GM19463 (cell line): ENCODE measurements around the gene TRIM52.
"Not testable (repeated sequence)": the region's sequence is repeated elsewhere in the genome, so short reads cannot be mapped to it uniquely, and the experiment has no call there.

Experiments
- ATAC-seq: cut with Tn5 transposase; IDR thresholded peaks from one replicate; pipeline ENCODE4 v1.9.1; 2021; ENCODE audit warnings: mild to moderate bottlenecking, moderate library complexity; ENCODE audit not compliant: unreplicated experiment

The TRIM52 gene

GRCh38 chr5:181217111-181217802 lies 43.7 kb downstream of the TRIM52 start:
- no peak for ATAC-seq

- ATAC-seq: no peak
These were observed 44.6 kb downstream of the TRIM52 start for GRCh38 chr5:181215997-181216989.

GRCh38 chr5:181214249-181214648 lies 46.7 kb downstream of the TRIM52 start:
- ATAC-seq: not testable (repeated sequence)

GRCh38 chr5:181212934-181213333 lies 48.0 kb downstream of the TRIM52 start:
- ATAC-seq: no peak

- no peak for ATAC-seq
These were observed 48.9 kb downstream of the TRIM52 start for GRCh38 chr5:181212080-181212479.

- no peak for ATAC-seq
These were observed 49.7 kb downstream of the TRIM52 start for GRCh38 chr5:181211208-181211607.

GRCh38 chr5:181210698-181211097 lies 50.2 kb downstream of the TRIM52 start:
- ATAC-seq: not testable (repeated sequence)

GRCh38 chr5:181210148-181210547 lies 50.8 kb downstream of the TRIM52 start:
- ATAC-seq: not testable (repeated sequence)

GRCh38 chr5:181209006-181209405 lies 51.9 kb downstream of the TRIM52 start:
- ATAC-seq: not testable (repeated sequence)

- no peak for ATAC-seq
These were observed 53.0 kb downstream of the TRIM52 start for GRCh38 chr5:181207960-181208253.

- ATAC-seq: peak; percentile 41
These were observed 53.6 kb downstream of the TRIM52 start for GRCh38 chr5:181207214-181207959.

- ATAC-seq: no peak
These were observed 54.9 kb downstream of the TRIM52 start for GRCh38 chr5:181205761-181206649.
